Right lobe of liver (tissue), 6 donors: ENCODE data around the gene LILRB5. TPM values are rescaled to one million over a fixed set of nuclear protein-coding genes. Genes with fewer than 3 reads are reported as not detected.

Source experiments
- ATAC-seq, 4 donors: fragments of 200-7000 bp; cut with Tn5 transposase; one replicate each; pipeline ENCODE4 v1.9.1; 2020; ENCODE audit warnings: mild to moderate bottlenecking in 4 of 4, moderate library complexity in 4 of 4
- DNase-seq, 3 donors: peaks; one replicate each; pipeline ENCODE4 v3.0.0-alpha.2; 2020
- H3K27ac ChIP-seq, 3 donors: fragments of 200-600 bp; one replicate each; pipeline ENCODE4 v1.8.0; 2022
- H3K27me3 ChIP-seq, 2 donors: fragments of 200-600 bp; one replicate each; pipeline ENCODE4 v1.8.0; 2022
- H3K36me3 ChIP-seq, 4 donors: fragments of 200-600 bp; sonication (generic) in 1 of 4; one replicate each; pipeline versions ENCODE4 v1.5.1 to v1.8.0; 2017 to 2022; ENCODE audit warnings: control low read depth in 1 of 4
- H3K4me1 ChIP-seq, 4 donors: fragments of 200-600 bp; sonication (generic) in 1 of 4; one replicate each; pipeline versions ENCODE4 v1.5.1 to v1.8.0; 2017 to 2022; ENCODE audit warnings: control low read depth in 1 of 4
- H3K4me3 ChIP-seq, 3 donors: fragments of 200-600 bp; one replicate each; pipeline ENCODE4 v1.8.0; 2022
- H3K9me3 ChIP-seq, 4 donors: fragments of 200-600 bp; sonication (generic) in 1 of 4; one replicate each; pipeline versions ENCODE4 v1.5.1 to v1.8.0; 2017 to 2022; ENCODE audit warnings: control low read depth in 1 of 4
- POLR2A ChIP-seq: fragments of 450-650 bp; IDR thresholded peaks from one replicate; pipeline ENCODE4 v1.6.1; 2017; ENCODE audit warnings: antibody characterized with exemption, mild to moderate bottlenecking
- WGBS: methylation state at CpG from one replicate; pipeline ENCODE4 v1.1.6; 2018; ENCODE audit warnings: low coverage, low lambda C conversion rate; ENCODE audit not compliant: insufficient coverage; ENCODE audit errors: missing lambda C conversion rate; 5-methylcytosine and 5-hydroxymethylcytosine counted together
- intact Hi-C, 2 donors: fragments of 100-400 bp; cut with DNase I; formaldehyde crosslinking; loops; one replicate each; pipeline versions ENCODE4 v1.11.2 to v1.14.1; 2022
- microRNA-seq, 2 donors: library from miRNA; unstranded; fragments of <30 nt; microRNA quantifications; one replicate each; pipeline ENCODE4, GENCODE V29; 2019 to 2020
- small RNA-seq, 2 experiments: library from RNA; depleted of rRNA; stranded (forward); fragments of <200 nt; gene quantifications; one replicate each; pipeline ENCODE3, GENCODE V24; 2016
- total RNA-seq, 6 experiments: library from RNA; depleted of rRNA in 2 of 6; stranded (reverse); fragments of >200 nt in 2 of 6; fragmentation: NEBNext Ultra II Directional in 3 of 6; extraction: Animal tissue kit (Norgen Biotek cat#: 25700) in 3 of 6; gene quantifications; one replicate each; pipeline versions ENCODE4 v1.1.0 to v1.2.4, GENCODE V29; 2016 to 2023
- TF ChIP-seq, protein P1 (sequence below), 4 donors: fragments of 200-600 bp in 3 of 4; fragments of 450-650 bp in 1 of 4; IDR thresholded peaks; one replicate each; pipeline versions ENCODE4 v1.5.1 to v1.8.0; 2016 to 2022; ENCODE audit warnings: antibody characterized with exemption in 4 of 4, mild to moderate bottlenecking in 2 of 4
- donor health status: DM: no; HTN: yes; CAD: no.
- donor health status: DM: no; HTN: no; CAD: no.
- donor health status: DM: no; HTN: no; CAD: no.
- donor health status: DM: no; HTN: yes; CAD: no.
- donor health status: DM: no; HTN: yes; CAD: no.

The LILRB5 gene
- total RNA-seq, 6 experiments from 2014 or later: 2.7 to 19.7 (median 8.4) TPM

DNA sequence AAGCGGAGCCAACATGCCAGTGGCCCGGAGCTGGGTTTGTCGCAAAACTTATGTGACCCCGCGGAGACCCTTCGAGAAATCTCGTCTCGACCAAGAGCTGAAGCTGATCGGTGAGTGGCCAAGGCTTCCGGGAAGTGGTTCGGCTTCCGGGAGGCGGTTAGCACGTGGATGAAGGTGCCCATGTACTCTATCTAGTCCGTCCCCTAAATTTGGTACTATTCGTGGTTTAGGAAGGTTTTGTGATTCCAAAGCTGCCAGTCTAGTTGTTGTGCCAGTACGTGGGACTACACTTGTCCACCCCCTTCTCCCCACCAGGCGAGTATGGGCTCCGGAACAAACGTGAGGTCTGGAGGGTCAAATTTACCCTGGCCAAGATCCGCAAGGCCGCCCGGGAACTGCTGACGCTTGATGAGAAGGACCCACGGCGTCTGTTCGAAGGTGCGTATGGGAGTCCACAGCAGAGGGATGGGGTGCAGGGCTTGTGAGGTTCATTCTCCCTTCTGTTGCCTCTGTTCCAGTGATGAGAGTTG, 55.8 kb downstream of the LILRB5 start:
- Histone ChIP-seq H3K9me3 (no peaks in the 10 kb centered on the region), H3K4me3 (peak overlapping the region; percentile 65 to 71 (median 69)), H3K36me3 (peaks cover 9 to 50% (median 27%) of the 10 kb centered on the region in 4 donors), H3K27me3 (no peaks in the 10 kb centered on the region), H3K27ac (peak overlapping the region; percentile 86 to 95 (median 94)), H3K4me1 (peaks cover 0 to 60% (median 31%) of the 10 kb centered on the region in 4 donors)
- TF ChIP-seq, protein P1, sequence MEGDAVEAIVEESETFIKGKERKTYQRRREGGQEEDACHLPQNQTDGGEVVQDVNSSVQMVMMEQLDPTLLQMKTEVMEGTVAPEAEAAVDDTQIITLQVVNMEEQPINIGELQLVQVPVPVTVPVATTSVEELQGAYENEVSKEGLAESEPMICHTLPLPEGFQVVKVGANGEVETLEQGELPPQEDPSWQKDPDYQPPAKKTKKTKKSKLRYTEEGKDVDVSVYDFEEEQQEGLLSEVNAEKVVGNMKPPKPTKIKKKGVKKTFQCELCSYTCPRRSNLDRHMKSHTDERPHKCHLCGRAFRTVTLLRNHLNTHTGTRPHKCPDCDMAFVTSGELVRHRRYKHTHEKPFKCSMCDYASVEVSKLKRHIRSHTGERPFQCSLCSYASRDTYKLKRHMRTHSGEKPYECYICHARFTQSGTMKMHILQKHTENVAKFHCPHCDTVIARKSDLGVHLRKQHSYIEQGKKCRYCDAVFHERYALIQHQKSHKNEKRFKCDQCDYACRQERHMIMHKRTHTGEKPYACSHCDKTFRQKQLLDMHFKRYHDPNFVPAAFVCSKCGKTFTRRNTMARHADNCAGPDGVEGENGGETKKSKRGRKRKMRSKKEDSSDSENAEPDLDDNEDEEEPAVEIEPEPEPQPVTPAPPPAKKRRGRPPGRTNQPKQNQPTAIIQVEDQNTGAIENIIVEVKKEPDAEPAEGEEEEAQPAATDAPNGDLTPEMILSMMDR (IDR thresholded peaks at IDR 0.05): no peak
- TF ChIP-seq POLR2A: no peak
- peak in 2 of 4 donors; percentile 0 for ATAC-seq
- intact Hi-C loops: no loop called here
- WGBS: 0% methylated on average over 12 of the region's 28 CpGs
- DNase-seq: peak in 1 of 3 donors; percentile 57

Small RNAs within 50 kb of the gene (microRNA-seq; reads per million reads assigned to microRNA genes)
- gene MIR4752: 0 reads per million in 2 donors

Small RNAs within 50 kb of the gene (small RNA-seq; reads per million reads assigned to genes)
- gene AC245884.12 (0 reads per million in 2 experiments), gene MIR4752 (0 reads per million in 2 experiments), gene RNU6-1307P (0 reads per million in 2 experiments)

Other genes with a start within 250 kb of the LILRB5 start
- under 1 TPM in 1 of 6 experiments, not detected in 5; 0.37 TPM for gene VSTM1, start 193.4 kb downstream of the LILRB5 start, total RNA-seq
- gene TARM1, start 175.9 kb downstream of the LILRB5 start, total RNA-seq: not detected
- gene OSCAR, start 156.5 kb downstream of the LILRB5 start, total RNA-seq: 1 to 10 TPM in 3 of 6 experiments, under 1 TPM in 3; 0.53 to 2.6 (median 1.0) TPM
- 10 to 100 TPM; 29.2 to 77.3 (median 70.1) TPM for gene NDUFA3, start 154.4 kb downstream of the LILRB5 start, total RNA-seq
- 1 to 10 TPM; 3.5 to 8.2 (median 5.7) TPM for gene TFPT, start 141.6 kb downstream of the LILRB5 start, total RNA-seq
- 10 to 100 TPM; 22.1 to 34.9 (median 27.9) TPM for gene PRPF31, start 141.5 kb downstream of the LILRB5 start, total RNA-seq
- gene CNOT3, start 119.5 kb downstream of the LILRB5 start, total RNA-seq: 10 to 100 TPM in 5 of 6 experiments, 1 to 10 TPM in 1; 7.1 to 21.6 (median 15.5) TPM
- gene LENG1, start 97.6 kb downstream of the LILRB5 start, total RNA-seq: 1 to 10 TPM; 1.2 to 3.5 (median 3.2) TPM
- 1 to 10 TPM in 3 of 6 experiments, under 1 TPM in 3; 0.18 to 2.4 (median 1.1) TPM for gene TMC4, start 84.1 kb downstream of the LILRB5 start, total RNA-seq
- gene MBOAT7, start 67.7 kb downstream of the LILRB5 start, total RNA-seq: 10 to 100 TPM; 26.6 to 57.7 (median 32.9) TPM
- gene TSEN34, start 66.0 kb downstream of the LILRB5 start, total RNA-seq: 10 to 100 TPM; 11.8 to 31.9 (median 17.9) TPM
- gene RPS9, start 56.4 kb downstream of the LILRB5 start, total RNA-seq: 100 to 1,000 TPM; 399 to 706 (median 486) TPM
- 1 to 10 TPM; 1.3 to 8.7 (median 6.2) TPM for gene LILRB3, start 34.3 kb downstream of the LILRB5 start, total RNA-seq
- 1 to 10 TPM in 3 of 6 experiments, under 1 TPM in 3; 0.61 to 4.9 (median 0.98) TPM for gene LILRA6, start 14.5 kb downstream of the LILRB5 start, total RNA-seq
- gene LILRB2, start 23.8 kb upstream of the LILRB5 start, total RNA-seq: 1 to 10 TPM; 1.6 to 9.8 (median 3.0) TPM
- 1 to 10 TPM in 5 of 6 experiments, under 1 TPM in 1; 0.98 to 4.3 (median 1.9) TPM for gene LILRA5, start 55.9 kb upstream of the LILRB5 start, total RNA-seq
- 1 to 10 TPM in 1 of 6 experiments, under 1 TPM in 2, not detected in 3; 0.12 to 1.2 (median 0.78) TPM for gene LILRA4, start 81.9 kb upstream of the LILRB5 start, total RNA-seq
- gene LAIR1, start 107.7 kb upstream of the LILRB5 start, total RNA-seq: 10 to 100 TPM in 2 of 6 experiments, 1 to 10 TPM in 4; 2.9 to 15.3 (median 4.9) TPM
- gene TTYH1, start 158.2 kb upstream of the LILRB5 start, total RNA-seq: under 1 TPM in 5 of 6 experiments, not detected in 1; 0.30 to 0.93 (median 0.35) TPM
- 10 to 100 TPM; 29.8 to 66.3 (median 41.1) TPM for gene LENG8, start 191.9 kb upstream of the LILRB5 start, total RNA-seq
- gene LENG9, start 206.5 kb upstream of the LILRB5 start, total RNA-seq: 1 to 10 TPM; 1.5 to 5.7 (median 3.3) TPM
- gene CDC42EP5, start 216.0 kb upstream of the LILRB5 start, total RNA-seq: 1 to 10 TPM; 1.3 to 3.7 (median 2.0) TPM
- gene LAIR2, start 245.6 kb upstream of the LILRB5 start, total RNA-seq: under 1 TPM in 1 of 6 experiments, not detected in 5; 0.38 TPM